Measurements from ENCODE around the gene OR8G5. TPM values are rescaled to one million over a fixed set of nuclear protein-coding genes. Genes with fewer than 3 reads are reported as not detected.

The OR8G5 gene
- total and polyA plus RNA-seq, 2 donors (not counting 1 experiment from before 2014, with no cell fraction given): not detected

DNA sequence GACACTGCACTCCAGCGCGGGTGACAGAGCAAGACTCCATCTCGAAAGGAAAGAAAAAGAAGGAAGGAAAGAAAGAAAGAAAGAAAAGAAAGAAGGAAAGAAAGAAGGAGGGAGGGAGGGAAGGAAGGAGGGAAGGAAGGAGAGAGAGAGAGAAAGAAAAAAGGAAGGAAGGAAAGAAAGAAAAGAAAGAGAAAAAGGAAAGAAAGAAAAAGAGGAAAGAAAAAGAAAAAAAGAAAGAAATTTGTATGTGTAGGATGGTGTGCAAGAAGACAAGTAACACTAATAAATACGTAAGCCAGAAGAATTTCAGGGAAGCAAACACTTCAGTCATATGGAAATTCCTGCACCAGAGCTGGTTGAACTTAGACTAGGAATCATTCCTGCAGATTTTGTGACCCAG lies 57.0 kb downstream of the OR8G5 start:
- Histone ChIP-seq H4K20me1 (ENCODE audit: control insufficient read depth, insufficient read depth, low read length, poor library complexity, severe bottlenecking) (no peaks in the 10 kb centered on the region), H3K4me2 (replicated peaks; ENCODE audit: low read depth, low read length, poor library complexity, severe bottlenecking) (no peak overlapping the region), H3K36me3 (replicated peaks in 1 of 2; ENCODE audit: control extremely low read depth in 1 of 2, control insufficient read depth in 1 of 2, extremely low read depth in 1 of 2, insufficient read depth in 2 of 2, low read length in 1 of 2) (no peaks in the 10 kb centered on the region), H3K4me1 (ENCODE audit: control insufficient read depth in 2 of 2, insufficient read depth in 2 of 2, low read length in 2 of 2) (no peaks in the 10 kb centered on the region), H3K79me2 (ENCODE audit: control insufficient read depth, insufficient read depth, low read length) (no peaks in the 10 kb centered on the region), H2AFZ (ENCODE audit: insufficient read depth, low read depth, low read length, poor library complexity, severe bottlenecking) (no peak overlapping the region), H3K9ac (ENCODE audit: low read length) (no peak overlapping the region), H3K27me3 (replicated peaks in 1 of 4; ENCODE audit: control extremely low read depth in 1 of 4, control insufficient read depth in 3 of 4, insufficient read depth in 4 of 4, low read length in 3 of 4) (no peaks in the 10 kb centered on the region), H3K27ac (ENCODE audit: low read length in 2 of 2) (no peak overlapping the region), H3K4me3 (ENCODE audit: control extremely low read depth in 1 of 5, extremely low read depth in 1 of 5, insufficient read depth in 1 of 5, low read depth in 2 of 5, low read length in 4 of 5) (no peak overlapping the region), H3K9me3 (ENCODE audit: control extremely low read depth in 1 of 3, control insufficient read depth in 2 of 3, insufficient read depth in 1 of 3, low read length in 2 of 3) (no peaks in the 10 kb centered on the region)
- H3K27ac Mint-ChIP-seq: no peak overlapping the region
- TF ChIP-seq, protein P1, sequence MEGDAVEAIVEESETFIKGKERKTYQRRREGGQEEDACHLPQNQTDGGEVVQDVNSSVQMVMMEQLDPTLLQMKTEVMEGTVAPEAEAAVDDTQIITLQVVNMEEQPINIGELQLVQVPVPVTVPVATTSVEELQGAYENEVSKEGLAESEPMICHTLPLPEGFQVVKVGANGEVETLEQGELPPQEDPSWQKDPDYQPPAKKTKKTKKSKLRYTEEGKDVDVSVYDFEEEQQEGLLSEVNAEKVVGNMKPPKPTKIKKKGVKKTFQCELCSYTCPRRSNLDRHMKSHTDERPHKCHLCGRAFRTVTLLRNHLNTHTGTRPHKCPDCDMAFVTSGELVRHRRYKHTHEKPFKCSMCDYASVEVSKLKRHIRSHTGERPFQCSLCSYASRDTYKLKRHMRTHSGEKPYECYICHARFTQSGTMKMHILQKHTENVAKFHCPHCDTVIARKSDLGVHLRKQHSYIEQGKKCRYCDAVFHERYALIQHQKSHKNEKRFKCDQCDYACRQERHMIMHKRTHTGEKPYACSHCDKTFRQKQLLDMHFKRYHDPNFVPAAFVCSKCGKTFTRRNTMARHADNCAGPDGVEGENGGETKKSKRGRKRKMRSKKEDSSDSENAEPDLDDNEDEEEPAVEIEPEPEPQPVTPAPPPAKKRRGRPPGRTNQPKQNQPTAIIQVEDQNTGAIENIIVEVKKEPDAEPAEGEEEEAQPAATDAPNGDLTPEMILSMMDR (IDR thresholded peaks at IDR 0.05): no peak
- TF ChIP-seq EZH2 (IDR thresholded peaks at IDR 0.05; ENCODE audit: borderline replicate concordance, insufficient read depth, low read depth, low read length, poor library complexity, severe bottlenecking): no peak
- 100% methylated on average over 4 of the region's 4 CpGs for WGBS (ENCODE audit: insufficient coverage)
- CTCF ChIA-PET: interaction anchor here (1.2 kb wide), 1 partner anchor 17 kb away, joined by 3 read pairs; no protein-coding TSS in a partner anchor
- POLR2A ChIA-PET: no interaction called here
- H3K9me3 Mint-ChIP-seq (ENCODE audit: insufficient read depth): no peaks in the 10 kb centered on the region
- intact Hi-C loops (cut with micrococcal nuclease): no loop called here
- ATAC-seq (ENCODE audit: low read depth): no peak
- H3K27me3 Mint-ChIP-seq: peaks cover 12% of the 10 kb centered on the region
- no peak overlapping the region for H3K4me3 Mint-ChIP-seq
- no peaks in the 10 kb centered on the region for H3K4me1 Mint-ChIP-seq
- no peak for DNase-seq

DNA sequence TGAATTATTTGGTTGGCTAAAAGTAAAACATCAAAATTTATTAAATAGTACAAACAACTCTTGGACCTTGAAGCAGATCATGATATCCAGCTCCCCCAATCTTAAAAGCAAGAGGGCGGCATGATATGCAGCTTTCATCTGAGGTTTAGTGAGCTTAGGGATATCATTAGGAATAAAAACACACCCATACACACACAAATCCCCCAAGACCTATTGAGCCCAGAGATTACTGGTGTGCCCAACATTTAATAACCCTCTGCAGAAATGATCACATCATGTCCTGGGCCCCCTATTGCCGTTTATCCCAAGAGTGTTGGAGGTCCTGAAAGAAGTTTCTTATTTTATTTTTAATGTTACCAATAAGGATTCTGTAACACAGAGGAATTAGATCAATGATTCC lies 57.7 kb downstream of the OR8G5 start, which contains the start of gene OR8D1:
Gene OR8D1, minus strand, starts transcription at position 101 of the 400 bp plus-strand sequence. CDS start 3,183 bp downstream, outside the sequence.
- WGBS (ENCODE audit: insufficient coverage): no CpG with 5 or more reads among the region's 2 CpGs

More for the DNA sequence above, 57.7 kb downstream of the OR8G5 start, which contains the start of gene OR8D1:
- H3K9me3 Mint-ChIP-seq (ENCODE audit: insufficient read depth): no peaks in the 10 kb centered on the region
- no peak within 1 kb of the TSS for H3K9ac ChIP-seq (ENCODE audit: low read length)
- CTCF ChIA-PET: no interaction called here
- H3K79me2 ChIP-seq (ENCODE audit: control insufficient read depth, insufficient read depth, low read length): no peaks in the 10 kb centered on the region
- intact Hi-C loops (cut with micrococcal nuclease): no loop called here
- peaks cover 10% of the 10 kb centered on the region for H3K27me3 Mint-ChIP-seq
- no peaks in the 10 kb centered on the region for H3K27me3 ChIP-seq (replicated peaks in 1 of 4; ENCODE audit: control extremely low read depth in 1 of 4, control insufficient read depth in 3 of 4, insufficient read depth in 4 of 4, low read length in 3 of 4)
- no peak within 1 kb of the TSS for H3K4me2 ChIP-seq (replicated peaks; ENCODE audit: low read depth, low read length, poor library complexity, severe bottlenecking)
- H3K27ac ChIP-seq (ENCODE audit: low read length in 2 of 2): no peak within 1 kb of the TSS
- no peak within 1 kb of the TSS for H2AFZ ChIP-seq (ENCODE audit: insufficient read depth, low read depth, low read length, poor library complexity, severe bottlenecking)
- DNase-seq (no peak), ATAC-seq (ENCODE audit: low read depth) (no peak)
- no peaks in the 10 kb centered on the region for H3K4me1 Mint-ChIP-seq
- no peaks in the 10 kb centered on the region for H3K4me1 ChIP-seq (ENCODE audit: control insufficient read depth in 2 of 2, insufficient read depth in 2 of 2, low read length in 2 of 2)
- no peaks in the 10 kb centered on the region for H3K36me3 ChIP-seq (replicated peaks in 1 of 2; ENCODE audit: control extremely low read depth in 1 of 2, control insufficient read depth in 1 of 2, extremely low read depth in 1 of 2, insufficient read depth in 2 of 2, low read length in 1 of 2)
- POLR2A ChIA-PET: no interaction called here
- TF ChIP-seq, protein P1 (IDR thresholded peaks at IDR 0.05): no peak
- no peak for TF ChIP-seq EZH2 (IDR thresholded peaks at IDR 0.05; ENCODE audit: borderline replicate concordance, insufficient read depth, low read depth, low read length, poor library complexity, severe bottlenecking)
- no peaks in the 10 kb centered on the region for H4K20me1 ChIP-seq (ENCODE audit: control insufficient read depth, insufficient read depth, low read length, poor library complexity, severe bottlenecking)
- no peak within 1 kb of the TSS for H3K4me3 ChIP-seq (ENCODE audit: control extremely low read depth in 1 of 5, extremely low read depth in 1 of 5, insufficient read depth in 1 of 5, low read depth in 2 of 5, low read length in 4 of 5)
- no peak within 1 kb of the TSS for H3K4me3 Mint-ChIP-seq
- H3K9me3 ChIP-seq (ENCODE audit: control extremely low read depth in 1 of 3, control insufficient read depth in 2 of 3, insufficient read depth in 1 of 3, low read length in 2 of 3): no peaks in the 10 kb centered on the region
- H3K27ac Mint-ChIP-seq: no peak within 1 kb of the TSS

All from B cell (primary cell).